ENCODE results near the gene CLSTN2. TPM values are rescaled to one million over a fixed set of nuclear protein-coding genes. Genes with fewer than 3 reads are reported as not detected.

The CLSTN2 gene
- total RNA-seq, 1 experiment from 2014 or later = 0.68 TPM

DNA sequence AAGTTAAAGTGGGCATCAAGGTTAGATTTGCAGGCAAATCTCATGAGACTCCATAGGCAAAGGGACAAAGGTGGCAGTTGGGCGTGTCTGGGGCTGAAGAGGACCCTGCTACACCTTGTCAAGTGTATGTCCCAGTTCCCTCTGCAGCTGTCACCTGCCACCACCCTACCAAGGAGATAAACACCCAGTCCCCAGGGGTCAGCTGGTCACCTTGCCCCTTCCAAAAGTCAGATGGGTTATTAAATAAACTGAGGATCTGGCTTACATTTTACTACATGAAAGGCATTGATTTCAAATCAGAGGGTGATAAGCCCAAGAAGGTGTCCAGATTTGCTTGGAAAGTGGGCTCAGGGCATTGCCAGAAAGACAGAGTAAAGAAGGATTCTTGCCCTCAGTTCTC is 494.8 kb downstream of the CLSTN2 start:
- no peaks in the 10 kb centered on the region for H3K27me3 Mint-ChIP-seq (ENCODE audit: low read depth)
- WGBS (ENCODE audit: extremely low coverage, insufficient read length, low lambda C conversion rate) = no CpG with 5 or more reads among the region's 1 CpG
- Histone ChIP-seq H3K9ac (ENCODE audit: extremely low read depth, insufficient read length, low read length) (no peak overlapping the region), H4K91ac (ENCODE audit: insufficient read length, low read depth, low read length) (no peak overlapping the region), H3K79me2 (ENCODE audit: insufficient read depth, low read length) (no peaks in the 10 kb centered on the region), H4K20me1 (ENCODE audit: control insufficient read depth, insufficient read depth, insufficient read length) (no peaks in the 10 kb centered on the region), H2BK20ac (ENCODE audit: low read depth, low read length, poor library complexity, severe bottlenecking) (no peak overlapping the region), H3K4ac (ENCODE audit: low read depth, low read length) (no peak overlapping the region), H4K5ac (ENCODE audit: insufficient read length, low read depth, low read length) (no peak overlapping the region), H3K14ac (ENCODE audit: insufficient read depth, low read length) (no peak overlapping the region), H3K9me3 (ENCODE audit: control insufficient read depth, low read depth, low read length) (no peaks in the 10 kb centered on the region), H3K56ac (ENCODE audit: insufficient read length, low read depth, low read length) (no peak overlapping the region), H3K4me2 (ENCODE audit: insufficient read depth, insufficient read length, low read length) (no peak overlapping the region), H3K27ac (ENCODE audit: insufficient read length, low read depth, low read length) (no peak overlapping the region), H3K23me2 (ENCODE audit: insufficient read length, low read depth, low read length, poor library complexity, severe bottlenecking) (no peaks in the 10 kb centered on the region), H3K23ac (ENCODE audit: insufficient read length, low read depth, low read length) (no peak overlapping the region), H2AFZ (ENCODE audit: low read length) (no peak overlapping the region), H2AK5ac (ENCODE audit: insufficient read length, low read length) (no peak overlapping the region), H2BK120ac (ENCODE audit: low read depth, low read length, poor library complexity, severe bottlenecking) (no peak overlapping the region), H3T11ph (ENCODE audit: low read length) (no peak overlapping the region), H3K27me3 (ENCODE audit: insufficient read depth, low read length) (no peaks in the 10 kb centered on the region), H2BK5ac (ENCODE audit: insufficient read length, low read length) (no peak overlapping the region), H2BK12ac (ENCODE audit: insufficient read length, low read depth, low read length) (no peak overlapping the region), H3K4me1 (ENCODE audit: insufficient read depth, low read length) (no peaks in the 10 kb centered on the region; the same call in 1 of the 2 replicates), H2BK15ac (ENCODE audit: low read depth, low read length) (no peak overlapping the region), H3K18ac (ENCODE audit: insufficient read length, low read depth, low read length) (no peak overlapping the region), H3K79me1 (ENCODE audit: insufficient read depth, low read depth, low read length, poor library complexity, severe bottlenecking) (no peaks in the 10 kb centered on the region), H4K8ac (replicated peaks; ENCODE audit: insufficient read length, low read depth, low read length) (no peak overlapping the region)
- TF ChIP-seq, protein P1, sequence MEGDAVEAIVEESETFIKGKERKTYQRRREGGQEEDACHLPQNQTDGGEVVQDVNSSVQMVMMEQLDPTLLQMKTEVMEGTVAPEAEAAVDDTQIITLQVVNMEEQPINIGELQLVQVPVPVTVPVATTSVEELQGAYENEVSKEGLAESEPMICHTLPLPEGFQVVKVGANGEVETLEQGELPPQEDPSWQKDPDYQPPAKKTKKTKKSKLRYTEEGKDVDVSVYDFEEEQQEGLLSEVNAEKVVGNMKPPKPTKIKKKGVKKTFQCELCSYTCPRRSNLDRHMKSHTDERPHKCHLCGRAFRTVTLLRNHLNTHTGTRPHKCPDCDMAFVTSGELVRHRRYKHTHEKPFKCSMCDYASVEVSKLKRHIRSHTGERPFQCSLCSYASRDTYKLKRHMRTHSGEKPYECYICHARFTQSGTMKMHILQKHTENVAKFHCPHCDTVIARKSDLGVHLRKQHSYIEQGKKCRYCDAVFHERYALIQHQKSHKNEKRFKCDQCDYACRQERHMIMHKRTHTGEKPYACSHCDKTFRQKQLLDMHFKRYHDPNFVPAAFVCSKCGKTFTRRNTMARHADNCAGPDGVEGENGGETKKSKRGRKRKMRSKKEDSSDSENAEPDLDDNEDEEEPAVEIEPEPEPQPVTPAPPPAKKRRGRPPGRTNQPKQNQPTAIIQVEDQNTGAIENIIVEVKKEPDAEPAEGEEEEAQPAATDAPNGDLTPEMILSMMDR (conservative IDR thresholded peaks at IDR 0.05) = no peak
- no peak overlapping the region for H3K27ac Mint-ChIP-seq
- no peaks in the 10 kb centered on the region for H3K36me3 Mint-ChIP-seq (ENCODE audit: insufficient read depth in 1 of 3, low read depth in 3 of 3)
- no peak for DNase-seq
- H3K4me3 Mint-ChIP-seq = no peak overlapping the region
- peaks cover 9% of the 10 kb centered on the region in 2 experiments; a peak in 3 of 4 replicates for H3K4me1 Mint-ChIP-seq
- H3K9me3 Mint-ChIP-seq = no peaks in the 10 kb centered on the region

Measured in H9 (cell line).